IPS-18c (cell line): ENCODE measurements around the gene EPC1.
"Not testable (repeated sequence)": the region's sequence is repeated elsewhere in the genome, so short reads cannot be mapped to it uniquely, and the experiment has no call there.

Experiments used
- H3K4me3 ChIP-seq: 2 replicates; pipeline ENCODE4 v1.7.0; 2013; ENCODE audit warnings: low read depth, mild to moderate bottlenecking, low read length, moderate library complexity; ENCODE audit not compliant: insufficient read depth
- H3K9me3 ChIP-seq: one replicate; pipeline ENCODE4 v1.6.1; 2013; ENCODE audit warnings: mild to moderate bottlenecking, low read length, moderate library complexity; ENCODE audit not compliant: control insufficient read depth, insufficient read depth

EPC1 gene

GRCh38 chr10:32266566-32266965 lies 80.4 kb downstream of the EPC1 start:
- H3K4me3 ChIP-seq, result no peak overlapping the region
- H3K9me3 ChIP-seq, result no peaks in the 10 kb centered on the region

DNA sequence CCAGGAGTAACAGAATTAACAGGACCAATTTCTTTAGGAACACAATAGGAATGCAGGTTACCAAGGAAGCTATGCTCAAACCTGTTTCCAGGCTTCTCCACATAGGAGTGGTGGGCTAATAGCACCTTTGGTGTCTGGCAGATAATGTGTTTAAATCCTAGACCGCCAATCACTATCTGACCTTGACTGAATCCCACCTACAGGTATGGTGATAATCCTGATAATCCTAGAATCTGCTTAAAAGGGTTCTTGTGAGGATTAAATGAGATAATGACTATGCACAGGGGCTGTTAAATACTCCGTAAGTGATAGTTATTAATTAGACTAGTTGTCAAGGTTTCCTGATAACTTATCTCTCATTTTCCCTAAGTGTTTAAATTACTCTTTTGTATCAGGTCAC lies 81.2 kb downstream of the EPC1 start:
- Histone ChIP-seq H3K9me3 (no peaks in the 10 kb centered on the region), H3K4me3 (no peak overlapping the region)

DNA sequence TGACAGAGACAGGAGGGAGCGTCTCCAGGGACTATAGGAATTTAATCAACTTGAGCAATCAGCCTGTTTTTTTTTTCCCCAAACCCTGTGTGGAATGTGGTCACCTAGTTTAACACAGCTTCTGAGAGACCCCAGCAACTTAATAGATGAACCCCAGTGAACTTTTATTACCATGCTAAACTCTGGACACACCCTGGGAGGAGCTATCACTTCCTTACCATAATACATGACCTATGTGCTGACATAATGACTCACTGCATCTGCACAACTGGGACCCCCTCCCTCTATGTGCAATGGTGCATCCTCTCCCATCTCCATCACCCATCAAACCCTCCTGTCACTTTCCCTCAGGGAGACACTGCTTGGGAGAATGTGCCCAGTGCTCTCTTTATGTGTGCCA lies 83.7 kb downstream of the EPC1 start:
- Histone ChIP-seq H3K4me3 (no peak overlapping the region), H3K9me3 (no peaks in the 10 kb centered on the region)

DNA sequence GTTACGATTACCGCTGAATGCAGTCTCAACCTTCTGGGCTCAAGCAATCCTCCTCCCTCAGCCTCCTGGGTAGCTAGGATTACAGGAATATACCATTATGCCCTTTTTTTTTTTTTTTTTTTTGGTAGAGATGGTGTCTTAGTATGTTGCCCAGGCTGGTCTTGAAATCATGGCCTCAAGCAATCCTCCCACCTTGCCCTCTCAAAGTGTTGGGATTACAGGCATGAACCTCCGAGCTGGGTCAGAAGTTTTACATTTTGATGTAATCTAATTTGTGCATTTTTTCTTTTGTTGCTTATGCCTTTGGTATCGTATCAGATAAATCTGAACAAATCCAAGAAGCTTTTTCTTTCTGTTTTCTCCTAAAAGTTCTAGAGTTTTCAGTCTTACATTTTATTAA lies 87.4 kb downstream of the EPC1 start:
- no peaks in the 10 kb centered on the region for H3K9me3 ChIP-seq
- H3K4me3 ChIP-seq, result no peak overlapping the region

- Histone ChIP-seq H3K4me3 (no peak overlapping the region), H3K9me3 (no peaks in the 10 kb centered on the region)
Measured at GRCh38 chr10:32256613-32257437, 90.1 kb downstream of the EPC1 start.

- Histone ChIP-seq H3K4me3 (no peak overlapping the region), H3K9me3 (no peaks in the 10 kb centered on the region)
Measured at GRCh38 chr10:32253821-32254220, 93.1 kb downstream of the EPC1 start.

- Histone ChIP-seq H3K9me3 (no peaks in the 10 kb centered on the region), H3K4me3 (no peak overlapping the region)
Measured at GRCh38 chr10:32253276-32253675, 93.7 kb downstream of the EPC1 start.

GRCh38 chr10:32250489-32250888 lies 96.5 kb downstream of the EPC1 start:
- H3K9me3 ChIP-seq, result not testable (repeated sequence)

DNA sequence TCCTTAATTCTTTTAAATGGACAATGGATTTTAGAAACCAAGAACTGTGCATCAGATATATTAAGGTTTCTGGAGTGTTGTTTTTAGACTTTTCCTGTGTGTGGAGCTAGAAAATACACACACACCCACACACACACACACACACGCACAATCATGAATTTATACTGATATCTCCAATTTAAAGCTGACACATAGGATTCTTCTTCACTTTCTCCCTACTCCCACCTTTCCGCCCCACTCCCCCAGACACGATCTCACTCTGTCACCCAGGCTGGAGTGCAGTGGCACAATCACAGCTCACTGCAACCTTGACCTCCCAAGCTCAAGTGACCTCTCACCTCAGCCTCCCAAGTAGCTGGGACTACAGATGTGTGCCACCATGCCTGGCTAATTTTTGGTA lies 100.3 kb downstream of the EPC1 start:
- Histone ChIP-seq H3K4me3 (no peak overlapping the region), H3K9me3 (peaks cover 2% of the 10 kb centered on the region)

More at GRCh38 chr10:32250489-32250888, 96.5 kb downstream of the EPC1 start:
- not testable (repeated sequence) for H3K4me3 ChIP-seq

DNA sequence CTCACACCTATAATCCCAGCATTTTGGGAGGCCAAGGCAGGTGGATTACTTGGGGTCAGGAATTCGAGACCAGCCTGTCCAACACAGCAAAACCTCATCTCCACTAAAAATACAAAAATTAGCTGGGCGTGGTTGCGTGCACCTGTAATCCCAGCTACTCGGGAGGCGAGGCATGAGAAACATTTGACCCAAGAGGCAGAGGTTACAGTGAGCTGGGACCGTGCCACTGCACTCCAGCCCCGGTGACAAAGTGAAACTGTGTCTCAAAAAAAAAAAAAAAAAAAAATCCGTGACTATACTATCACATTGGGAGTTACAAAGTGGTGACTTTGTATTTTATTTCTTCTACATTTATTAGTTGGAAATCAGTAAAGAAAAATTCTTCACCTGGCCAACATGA lies 101.2 kb downstream of the EPC1 start:
- H3K4me3 ChIP-seq, result no peak overlapping the region
- H3K9me3 ChIP-seq, result peaks cover 2% of the 10 kb centered on the region

DNA sequence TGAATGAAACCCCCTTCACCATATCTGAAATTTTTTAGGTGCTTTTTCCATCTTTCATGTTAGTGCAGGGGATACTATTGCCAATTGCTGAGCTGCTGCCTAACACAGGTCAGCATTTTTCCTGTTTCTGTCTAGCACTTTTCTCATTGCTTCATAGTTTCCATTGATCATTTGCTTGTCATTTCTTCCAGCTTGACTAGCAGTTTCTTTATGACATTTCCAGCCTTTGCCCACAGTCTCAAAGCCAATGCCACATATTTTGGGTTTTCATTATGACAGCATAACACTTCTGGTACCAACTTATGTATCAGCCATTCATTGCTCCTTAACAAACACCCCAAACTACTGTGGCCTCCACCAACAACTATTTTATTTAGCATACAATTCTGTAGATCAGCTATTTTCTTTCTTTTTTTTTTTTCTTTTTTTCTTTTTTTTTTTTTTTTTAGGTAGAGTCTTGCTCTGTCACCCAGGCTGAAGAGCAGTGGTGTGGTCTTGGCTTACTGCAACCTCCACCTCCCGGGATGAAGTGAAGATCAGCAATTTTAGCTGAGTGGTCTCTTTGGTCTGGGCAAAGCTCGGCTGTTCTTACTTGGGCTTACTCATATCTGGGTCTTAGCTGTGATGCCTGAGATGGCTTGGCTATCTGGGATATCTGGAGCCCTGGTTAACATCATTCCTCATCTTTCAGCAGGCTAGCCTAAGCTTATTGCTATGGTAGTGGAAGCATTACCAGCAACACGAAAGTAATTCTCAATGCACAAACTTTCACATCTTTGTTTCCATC lies 102.3 kb downstream of the EPC1 start:
- peaks cover 2% of the 10 kb centered on the region for H3K9me3 ChIP-seq
- H3K4me3 ChIP-seq, result no peak overlapping the region

DNA sequence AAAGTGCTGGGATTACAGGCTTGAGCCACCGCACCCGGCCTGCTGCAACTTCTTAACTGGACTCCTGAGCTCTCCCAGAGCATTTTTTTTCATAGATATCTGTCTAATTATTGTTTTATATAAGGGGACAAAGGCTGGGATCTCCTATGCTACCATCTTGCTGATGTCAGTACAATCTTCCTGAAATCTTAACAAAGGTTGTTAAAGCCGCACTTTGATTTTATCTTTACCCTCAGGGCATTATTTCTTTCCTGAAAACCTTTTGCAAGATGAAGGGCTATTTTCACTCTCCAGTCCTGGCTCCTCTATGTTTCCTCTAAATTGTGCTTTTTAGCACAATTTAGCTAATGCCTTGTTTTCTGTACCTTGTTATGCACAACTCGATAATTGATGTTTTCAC lies 102.9 kb downstream of the EPC1 start:
- Histone ChIP-seq H3K9me3 (peaks cover 2% of the 10 kb centered on the region), H3K4me3 (no peak overlapping the region)

DNA sequence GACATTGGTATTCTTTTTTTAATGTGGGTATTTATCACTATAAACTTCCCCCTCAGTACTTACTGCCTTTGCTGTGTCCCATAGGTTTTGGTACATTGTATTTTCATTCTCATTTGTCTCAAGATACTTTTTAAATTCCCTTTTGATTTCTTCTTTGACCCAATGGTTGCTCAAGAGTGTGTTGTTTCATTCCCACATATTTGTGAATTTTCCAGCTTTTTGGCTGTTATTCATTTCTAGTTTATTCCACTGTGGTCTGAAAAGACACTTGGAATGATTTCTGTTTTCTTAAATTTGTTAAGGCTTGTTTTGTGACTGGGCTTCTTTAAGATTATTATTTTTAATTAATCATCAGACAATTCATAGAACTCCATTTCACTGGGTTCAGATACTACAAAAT lies 105.0 kb downstream of the EPC1 start:
- no peak overlapping the region for H3K4me3 ChIP-seq
- H3K9me3 ChIP-seq, result peaks cover 2% of the 10 kb centered on the region

DNA sequence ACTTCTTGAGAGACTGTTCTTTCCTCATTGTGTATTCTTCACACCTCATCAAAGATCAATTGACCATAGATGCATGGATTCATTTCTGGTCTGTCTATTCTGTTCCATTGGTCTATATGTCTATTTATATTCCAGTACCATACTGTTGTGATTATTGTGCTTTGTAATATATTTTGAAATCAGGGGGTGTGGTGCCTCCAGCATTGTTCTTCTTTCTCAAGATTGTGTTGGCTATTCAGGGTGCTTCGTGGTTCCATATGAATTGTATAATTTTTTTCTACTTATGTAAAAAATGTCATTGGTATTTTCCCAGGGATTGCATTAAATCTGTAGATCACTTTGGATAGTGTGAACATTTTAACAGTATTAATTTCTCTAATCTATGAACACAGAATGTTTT lies 106.5 kb downstream of the EPC1 start:
- Histone ChIP-seq H3K9me3 (peaks cover 2% of the 10 kb centered on the region), H3K4me3 (no peak overlapping the region)

DNA sequence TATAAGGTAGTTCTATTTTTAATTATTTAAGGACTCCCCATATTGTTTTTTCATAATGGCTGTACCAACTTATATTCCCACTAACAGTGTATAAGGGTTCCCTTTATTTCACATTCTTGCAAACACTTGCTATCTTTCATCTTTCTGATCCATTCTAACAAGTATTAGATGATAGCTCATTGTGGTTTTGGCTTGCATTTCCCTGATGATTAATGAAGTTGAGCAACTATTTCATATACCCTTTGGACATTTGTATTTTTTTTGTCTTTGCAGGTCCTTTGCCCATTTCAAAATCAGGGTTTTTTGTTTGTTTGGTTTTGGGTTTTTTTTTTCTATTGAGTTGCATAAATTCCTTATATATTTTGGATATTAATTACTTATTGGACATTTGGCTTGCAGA lies 107.2 kb downstream of the EPC1 start:
- H3K4me3 ChIP-seq, result no peak overlapping the region
- H3K9me3 ChIP-seq, result peaks cover 2% of the 10 kb centered on the region

GRCh38 chr10:32237644-32238345 lies 109.2 kb downstream of the EPC1 start:
- no peak overlapping the region for H3K4me3 ChIP-seq
- peaks cover 2% of the 10 kb centered on the region for H3K9me3 ChIP-seq

DNA sequence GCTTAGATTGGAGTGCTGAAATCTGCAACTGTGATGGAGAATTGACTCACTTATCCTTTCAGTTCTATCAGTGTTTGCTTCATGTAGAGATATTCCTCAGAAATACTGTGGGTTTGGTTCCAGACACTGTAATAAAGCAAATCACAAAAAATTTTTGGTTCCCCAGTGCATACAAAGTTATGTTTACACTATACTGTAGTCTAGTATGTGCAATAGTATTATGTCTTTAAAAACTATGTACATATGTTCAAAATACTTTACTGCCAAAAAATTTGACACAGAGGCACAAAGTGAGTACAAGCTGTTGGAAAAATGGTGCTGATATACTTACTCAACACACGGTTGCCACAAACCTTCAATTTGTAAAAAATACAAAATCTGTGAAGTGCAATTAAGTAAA lies 112.5 kb downstream of the EPC1 start:
- Histone ChIP-seq H3K4me3 (no peak overlapping the region), H3K9me3 (peaks cover 2% of the 10 kb centered on the region)

DNA sequence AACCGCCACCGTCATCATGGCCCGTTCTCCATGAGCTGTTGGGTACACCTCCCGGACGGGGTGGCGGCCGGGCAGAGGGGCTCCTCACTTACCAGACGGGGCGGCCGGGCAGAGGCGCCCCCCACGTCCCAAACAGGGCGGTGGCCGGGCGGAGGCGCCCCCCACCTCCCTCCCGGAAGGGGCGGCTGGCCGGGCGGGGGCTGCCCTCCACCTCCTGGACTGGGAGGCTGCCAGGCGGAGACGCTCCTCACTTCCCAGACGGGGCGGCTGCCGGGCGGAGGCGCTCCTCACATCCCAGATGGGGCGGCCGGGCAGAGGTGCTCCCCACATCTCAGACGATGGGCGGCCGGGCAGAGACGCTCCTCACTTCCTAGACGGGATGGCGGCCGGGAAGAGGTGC lies 113.6 kb downstream of the EPC1 start:
- not testable (repeated sequence) for H3K9me3 ChIP-seq, H3K4me3 ChIP-seq
